HepG2 (cell line): ENCODE measurements around the gene CEACAM3. TPM values are rescaled to one million over a fixed set of nuclear protein-coding genes. Genes with fewer than 3 reads are reported as not detected.

Experiments
- ATAD3A ChIP-seq: sonication (generic); formaldehyde crosslinking; IDR thresholded peaks from 2 replicates; pipeline ENCODE4 v1.4.0; 2020; ENCODE audit warnings: missing genetic modification reagents
- BATF2 ChIP-seq: sonication (generic); formaldehyde crosslinking; IDR thresholded peaks from 2 replicates; pipeline ENCODE4 v1.8.0; 2022; ENCODE audit warnings: mild to moderate bottlenecking, missing genetic modification reagents, moderate library complexity
- E2F2 ChIP-seq: sonication (generic); formaldehyde crosslinking; IDR thresholded peaks from 2 replicates; pipeline ENCODE4 v1.4.0; 2020; ENCODE audit warnings: missing genetic modification reagents, borderline replicate concordance
- HOXA7 ChIP-seq: sonication (generic); formaldehyde crosslinking; IDR thresholded peaks from 2 replicates; pipeline ENCODE4 v1.8.1; 2022; ENCODE audit warnings: mild to moderate bottlenecking, missing genetic modification reagents, moderate library complexity
- MAZ ChIP-seq, 2 experiments: sonication (generic) in 1 of 2; formaldehyde crosslinking in 1 of 2; IDR thresholded peaks; 2 replicates each; pipeline versions ENCODE4 v1.5.0 to v1.6.1; 2012 to 2020; ENCODE audit warnings: low read depth in 2 of 2, mild to moderate bottlenecking in 2 of 2, borderline replicate concordance in 1 of 2, improper control_type of control experiment in 1 of 2, low read length in 1 of 2, missing genetic modification reagents in 1 of 2, moderate library complexity in 1 of 2
- MTA3 ChIP-seq: sonication (generic); formaldehyde crosslinking; IDR thresholded peaks from 2 replicates; pipeline ENCODE4 v1.4.0; 2020; ENCODE audit warnings: missing genetic modification reagents
- NFIC ChIP-seq: IDR thresholded peaks from 2 replicates; pipeline ENCODE4 v1.6.1; 2012; ENCODE audit warnings: mild to moderate bottlenecking, low read length, inconsistent platforms
- PCBP2 ChIP-seq: fragments of 200-400 bp; formaldehyde crosslinking; optimal IDR thresholded peaks from 2 replicates; pipeline ENCODE3; 2018; ENCODE audit warnings: low read length, low read depth; ENCODE audit not compliant: poor library complexity, severe bottlenecking
- RBFOX2 ChIP-seq: fragments of 200-400 bp; formaldehyde crosslinking; IDR thresholded peaks from 2 replicates; pipeline ENCODE4 v1.6.1; 2017; ENCODE audit warnings: low read depth, mild to moderate bottlenecking, low read length
- SALL1 ChIP-seq: sonication (generic); formaldehyde crosslinking; IDR thresholded peaks from 2 replicates; pipeline ENCODE4 v1.8.0; 2022; ENCODE audit warnings: mild to moderate bottlenecking, missing genetic modification reagents
- SP140L ChIP-seq: sonication (generic); formaldehyde crosslinking; IDR thresholded peaks from 2 replicates; pipeline ENCODE4 v1.4.0; 2020; ENCODE audit warnings: missing genetic modification reagents, borderline replicate concordance
- TP53 ChIP-seq: sonication (generic); formaldehyde crosslinking; conservative IDR thresholded peaks from 2 replicates; pipeline ENCODE4 v1.4.0; 2020; ENCODE audit warnings: missing genetic modification reagents
- TRIM24 ChIP-seq: sonication (generic); formaldehyde crosslinking; IDR thresholded peaks from 2 replicates; pipeline ENCODE4 v1.8.0; 2022; ENCODE audit warnings: mild to moderate bottlenecking, missing genetic modification reagents
- ZC3H4 ChIP-seq: sonication (generic); formaldehyde crosslinking; IDR thresholded peaks from 2 replicates; pipeline ENCODE4 v1.4.0; 2020; ENCODE audit warnings: missing genetic modification reagents, borderline replicate concordance
- ZMYM3 ChIP-seq: sonication (generic); formaldehyde crosslinking; IDR thresholded peaks from 2 replicates; pipeline ENCODE4 v1.5.1; 2020; ENCODE audit warnings: mild to moderate bottlenecking, missing genetic modification reagents
- ZNF605 ChIP-seq: sonication (generic); formaldehyde crosslinking; IDR thresholded peaks from 2 replicates; pipeline ENCODE4 v1.8.0; 2022; ENCODE audit warnings: mild to moderate bottlenecking, missing genetic modification reagents
- ZNF788 ChIP-seq: sonication (generic); formaldehyde crosslinking; IDR thresholded peaks from 2 replicates; pipeline ENCODE4 v1.5.0; 2020; ENCODE audit warnings: mild to moderate bottlenecking, missing genetic modification reagents, borderline replicate concordance
- polyA plus RNA-seq, 8 experiments: library from polyadenylated mRNA; depleted of rRNA in 3 of 8; stranded (reverse) in 7 of 8; unstranded in 1 of 8; fragments of >200 nt; fragmentation: Illumina TruSeq in 4 of 8; extraction: Trizol in 4 of 8; gene quantifications; 2 replicates each; pipeline versions ENCODE4 v1.2.1 to v1.2.3, GENCODE V29; 2011 to 2016; ENCODE audit warnings: low read depth in 4 of 8, missing spikeins in 1 of 8, mixed read lengths in 1 of 8; ENCODE audit not compliant: insufficient read depth in 1 of 8
- total RNA-seq, 5 experiments: library from RNA; depleted of rRNA; stranded (reverse); fragments of >200 nt; fragmentation: Illumina TruSeq; extraction: Trizol; gene quantifications; 2 replicates each; pipeline ENCODE4 v1.2.3, GENCODE V29; 2016; ENCODE audit warnings: low read depth in 1 of 5
- TF ChIP-seq, protein P1 (sequence below): sonication (generic); formaldehyde crosslinking; IDR thresholded peaks from 2 replicates; pipeline ENCODE4 v1.5.1; 2020; ENCODE audit warnings: mild to moderate bottlenecking, missing genetic modification reagents

The CEACAM3 gene
- total and polyA plus RNA-seq, 2 of the 13 experiments (the other 11 are each of a cell fraction or from before 2014, with no cell fraction given), result not detected

- TF ChIP-seq, protein P1, sequence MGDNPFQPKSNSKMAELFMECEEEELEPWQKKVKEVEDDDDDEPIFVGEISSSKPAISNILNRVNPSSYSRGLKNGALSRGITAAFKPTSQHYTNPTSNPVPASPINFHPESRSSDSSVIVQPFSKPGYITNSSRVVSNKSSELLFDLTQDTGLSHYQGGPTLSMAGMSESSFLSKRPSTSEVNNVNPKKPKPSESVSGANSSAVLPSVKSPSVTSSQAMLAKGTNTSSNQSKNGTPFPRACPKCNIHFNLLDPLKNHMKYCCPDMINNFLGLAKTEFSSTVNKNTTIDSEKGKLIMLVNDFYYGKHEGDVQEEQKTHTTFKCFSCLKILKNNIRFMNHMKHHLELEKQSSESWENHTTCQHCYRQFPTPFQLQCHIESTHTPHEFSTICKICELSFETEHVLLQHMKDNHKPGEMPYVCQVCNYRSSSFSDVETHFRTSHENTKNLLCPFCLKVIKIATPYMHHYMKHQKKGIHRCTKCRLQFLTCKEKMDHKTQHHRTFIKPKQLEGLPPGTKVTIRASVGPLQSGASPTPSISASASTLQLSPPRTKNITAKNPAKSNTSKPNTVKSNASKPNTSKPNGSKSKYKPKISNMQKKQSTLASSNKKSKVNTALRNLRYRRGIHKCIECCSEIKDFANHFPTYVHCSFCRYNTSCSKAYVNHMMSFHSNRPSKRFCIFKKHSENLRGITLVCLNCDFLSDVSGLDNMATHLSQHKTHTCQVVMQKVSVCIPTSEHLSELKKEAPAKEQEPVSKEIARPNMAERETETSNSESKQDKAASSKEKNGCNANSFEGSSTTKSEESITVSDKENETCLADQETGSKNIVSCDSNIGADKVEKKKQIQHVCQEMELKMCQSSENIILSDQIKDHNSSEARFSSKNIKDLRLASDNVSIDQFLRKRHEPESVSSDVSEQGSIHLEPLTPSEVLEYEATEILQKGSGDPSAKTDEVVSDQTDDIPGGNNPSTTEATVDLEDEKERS, result peak; percentile 61
- peak; percentile 52; the same call in 1 of the 2 replicates for TF ChIP-seq ZNF788
- no peak for TF ChIP-seq HOXA7 (CRISPR knock-in tag)
- peak; percentile 100 for TF ChIP-seq RBFOX2
- TF ChIP-seq SP140L (CRISPR knock-in tag), result no peak
- peak; percentile 45; the same call in 1 of the 2 replicates for TF ChIP-seq ZC3H4 (CRISPR knock-in tag)
- no peak for TF ChIP-seq ATAD3A (CRISPR knock-in tag)
- peak; percentile 10; the same call in 1 of the 2 replicates for TF ChIP-seq E2F2 (CRISPR knock-in tag)
- TF ChIP-seq TRIM24 (CRISPR knock-in tag), result no peak
- peak; percentile 81 for TF ChIP-seq SALL1
- no peak; the same call in 1 of the 2 replicates for TF ChIP-seq ZMYM3 (CRISPR knock-in tag)
- peak; percentile 80; the same call in 1 of the 2 replicates for TF ChIP-seq MAZ (IDR thresholded peaks at IDR 0.05; ENCODE audit: borderline replicate concordance, low read depth, low read length)
- TF ChIP-seq MAZ (CRISPR knock-in tag; IDR thresholded peaks at IDR 0.05; ENCODE audit: low read depth), result peak; percentile 91
- peak; percentile 78; the same call in 1 of the 2 replicates for TF ChIP-seq ZNF605 (CRISPR knock-in tag)
- no peak for TF ChIP-seq MTA3 (CRISPR knock-in tag)
- TF ChIP-seq NFIC, result no peak
- TF ChIP-seq PCBP2, result no peak
- peak; percentile 95; the same call in 1 of the 2 replicates for TF ChIP-seq TP53 (CRISPR knock-in tag)
- no peak; the same call in 1 of the 2 replicates for TF ChIP-seq BATF2 (CRISPR knock-in tag)
Measured at GRCh38 chr19:41859618-41860418, 63.4 kb downstream of the CEACAM3 start, which contains the start of gene RPS19 (continued).
